ENCODE results near the gene UNC13C.

UNC13C gene

DNA sequence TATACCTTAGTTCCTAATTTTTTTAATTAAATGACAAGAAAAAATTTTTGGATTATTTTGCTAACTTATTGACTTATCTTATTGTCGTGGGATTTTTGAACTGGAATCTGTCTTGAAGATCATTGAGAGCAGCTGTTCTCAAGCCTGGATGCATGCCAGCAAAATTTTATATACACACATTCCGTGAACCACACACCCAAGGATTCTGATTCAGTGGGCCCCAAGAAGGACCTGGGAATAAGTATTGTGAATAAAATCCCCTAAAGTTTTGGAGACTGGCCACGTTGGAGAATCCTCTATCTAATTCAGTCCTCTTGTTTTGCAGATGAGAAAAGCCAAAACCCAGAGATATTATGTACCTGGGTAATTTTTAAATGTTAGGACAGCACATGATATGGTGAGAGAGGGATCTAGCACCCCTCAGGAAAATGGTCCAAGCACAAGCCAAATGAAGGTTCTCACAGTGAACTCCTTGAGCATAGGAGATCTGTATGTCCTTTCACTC is 55.2 kb downstream of the UNC13C start:
- Histone ChIP-seq H3K36me3 (ENCODE audit: control insufficient read depth in 2 of 2, insufficient read depth in 1 of 2, low read length in 2 of 2) (no peaks in the 10 kb centered on the region), H3K9me3 (ENCODE audit: control insufficient read depth, insufficient read depth, low read depth, low read length) (no peaks in the 10 kb centered on the region), H3K27ac (ENCODE audit: extremely low read depth, low read depth, low read length) (no peak overlapping the region), H3K4me1 (ENCODE audit: control insufficient read depth, insufficient read depth, low read length) (no peaks in the 10 kb centered on the region), H3K4me3 (ENCODE audit: low read depth, low read length) (no peak overlapping the region)
- CTCF ChIA-PET, result no interaction called here
- TF ChIP-seq, protein P1, sequence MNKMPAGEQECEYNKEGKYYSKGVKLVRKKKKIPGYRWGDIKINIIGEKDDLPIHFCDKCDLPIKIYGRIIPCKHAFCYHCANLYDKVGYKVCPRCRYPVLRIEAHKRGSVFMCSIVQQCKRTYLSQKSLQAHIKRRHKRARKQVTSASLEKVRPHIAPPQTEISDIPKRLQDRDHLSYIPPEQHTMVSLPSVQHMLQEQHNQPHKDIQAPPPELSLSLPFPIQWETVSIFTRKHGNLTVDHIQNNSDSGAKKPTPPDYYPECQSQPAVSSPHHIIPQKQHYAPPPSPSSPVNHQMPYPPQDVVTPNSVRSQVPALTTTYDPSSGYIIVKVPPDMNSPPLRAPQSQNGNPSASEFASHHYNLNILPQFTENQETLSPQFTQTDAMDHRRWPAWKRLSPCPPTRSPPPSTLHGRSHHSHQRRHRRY (tag by site-specific recombination; IDR thresholded peaks at IDR 0.05), result no peak
- TF ChIP-seq, protein P2, sequence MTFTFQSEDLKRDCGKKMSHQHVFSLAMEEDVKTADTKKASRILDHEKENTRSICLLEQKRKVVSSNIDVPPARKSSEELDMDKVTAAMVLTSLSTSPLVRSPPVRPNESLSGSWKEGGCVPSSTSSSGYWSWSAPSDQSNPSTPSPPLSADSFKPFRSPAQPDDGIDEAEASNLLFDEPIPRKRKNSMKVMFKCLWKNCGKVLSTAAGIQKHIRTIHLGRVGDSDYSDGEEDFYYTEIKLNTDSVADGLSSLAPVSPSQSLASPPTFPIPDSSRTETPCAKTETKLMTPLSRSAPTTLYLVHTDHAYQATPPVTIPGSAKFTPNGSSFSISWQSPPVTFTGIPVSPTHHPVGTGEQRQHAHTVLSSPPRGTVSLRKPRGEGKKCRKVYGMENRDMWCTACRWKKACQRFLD (tag by site-specific recombination; IDR thresholded peaks at IDR 0.05), result no peak
- TF ChIP-seq BCL11A (tag by site-specific recombination; IDR thresholded peaks at IDR 0.05; ENCODE audit: low read depth) (no peak), ZNF302 (tag by site-specific recombination; IDR thresholded peaks at IDR 0.05; ENCODE audit: low read depth) (no peak)
- POLR2A ChIA-PET, result no interaction called here

DNA sequence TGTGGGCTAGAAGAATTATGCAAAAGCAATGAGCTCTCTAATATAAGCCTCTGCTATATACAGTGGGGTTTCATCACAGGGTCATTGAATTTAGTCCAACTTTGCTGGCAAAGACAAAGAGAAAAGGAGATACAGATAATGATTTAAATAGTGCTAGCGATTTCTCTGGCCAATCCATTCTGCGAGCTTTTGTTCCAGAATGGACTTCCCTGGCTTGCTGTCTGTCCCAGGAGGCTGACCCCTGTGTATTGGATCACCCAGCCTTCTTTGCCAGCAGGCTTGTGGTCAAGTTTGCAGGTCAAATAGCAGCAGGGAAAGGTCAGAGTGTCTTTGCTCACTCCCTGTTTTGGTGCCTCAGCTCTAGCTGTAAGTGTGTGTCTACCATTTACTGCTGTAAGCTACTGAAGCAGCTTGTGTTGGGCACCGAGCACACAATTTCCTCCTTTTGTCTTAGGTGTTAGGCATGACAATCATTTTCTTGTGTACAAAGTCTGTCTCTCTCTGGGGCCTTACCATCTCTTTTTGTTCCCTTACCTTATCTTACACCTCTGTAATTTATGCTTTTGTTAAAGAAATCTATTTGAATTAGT is 55.7 kb downstream of the UNC13C start:
- H3K27ac ChIP-seq (ENCODE audit: extremely low read depth, low read depth, low read length), result no peak overlapping the region
- H3K4me1 ChIP-seq (ENCODE audit: control insufficient read depth, insufficient read depth, low read length), result no peaks in the 10 kb centered on the region
- H3K9me3 ChIP-seq (ENCODE audit: control insufficient read depth, insufficient read depth, low read depth, low read length), result no peaks in the 10 kb centered on the region
- ChIA-PET POLR2A (no interaction called here), CTCF (no interaction called here)
- H3K36me3 ChIP-seq (ENCODE audit: control insufficient read depth in 2 of 2, insufficient read depth in 1 of 2, low read length in 2 of 2), result no peaks in the 10 kb centered on the region
- TF ChIP-seq ZNF548 (tag by site-specific recombination; IDR thresholded peaks at IDR 0.05) (no peak), ZNF266 (tag by site-specific recombination; IDR thresholded peaks at IDR 0.05; ENCODE audit: low read depth) (no peak)
- no peak overlapping the region for H3K4me3 ChIP-seq (ENCODE audit: low read depth, low read length)

DNA sequence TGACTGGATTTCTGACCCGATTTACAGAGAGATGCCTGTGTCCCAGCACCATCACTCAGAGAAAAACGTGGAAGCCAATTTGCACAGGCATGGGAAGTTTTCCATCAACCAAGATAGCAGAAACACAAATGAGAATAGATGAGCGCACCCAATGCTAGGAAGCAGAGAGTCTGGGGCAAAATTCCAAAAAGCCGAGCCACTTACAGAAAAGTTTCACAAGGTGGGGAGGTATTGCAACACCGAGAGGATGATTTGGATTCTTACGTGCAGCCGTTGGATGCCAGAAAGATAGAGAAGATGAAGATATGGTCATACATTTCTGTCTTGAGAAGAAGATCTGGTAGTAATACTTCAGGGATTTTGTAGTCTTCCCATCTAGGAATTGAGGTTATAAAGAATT is 57.4 kb downstream of the UNC13C start:
- Histone ChIP-seq H3K4me3 (ENCODE audit: low read depth, low read length) (no peak overlapping the region), H3K4me1 (ENCODE audit: control insufficient read depth, insufficient read depth, low read length) (no peaks in the 10 kb centered on the region), H3K27ac (ENCODE audit: extremely low read depth, low read depth, low read length) (no peak overlapping the region), H3K9me3 (ENCODE audit: control insufficient read depth, insufficient read depth, low read depth, low read length) (no peaks in the 10 kb centered on the region), H3K36me3 (ENCODE audit: control insufficient read depth in 2 of 2, insufficient read depth in 1 of 2, low read length in 2 of 2) (no peaks in the 10 kb centered on the region)
- ChIA-PET POLR2A (no interaction called here), CTCF (no interaction called here)
- no peak for TF ChIP-seq GLIS1 (tag by site-specific recombination; IDR thresholded peaks at IDR 0.05)
- TF ChIP-seq ZBTB7A (tag by site-specific recombination; IDR thresholded peaks at IDR 0.05; ENCODE audit: low read depth), result no peak
- TF ChIP-seq, protein P3, sequence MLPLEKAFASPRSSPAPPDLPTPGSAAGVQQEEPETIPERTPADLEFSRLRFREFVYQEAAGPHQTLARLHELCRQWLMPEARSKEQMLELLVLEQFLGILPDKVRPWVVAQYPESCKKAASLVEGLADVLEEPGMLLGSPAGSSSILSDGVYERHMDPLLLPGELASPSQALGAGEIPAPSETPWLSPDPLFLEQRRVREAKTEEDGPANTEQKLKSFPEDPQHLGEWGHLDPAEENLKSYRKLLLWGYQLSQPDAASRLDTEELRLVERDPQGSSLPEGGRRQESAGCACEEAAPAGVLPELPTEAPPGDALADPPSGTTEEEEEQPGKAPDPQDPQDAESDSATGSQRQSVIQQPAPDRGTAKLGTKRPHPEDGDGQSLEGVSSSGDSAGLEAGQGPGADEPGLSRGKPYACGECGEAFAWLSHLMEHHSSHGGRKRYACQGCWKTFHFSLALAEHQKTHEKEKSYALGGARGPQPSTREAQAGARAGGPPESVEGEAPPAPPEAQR (tag by site-specific recombination; IDR thresholded peaks at IDR 0.05), result no peak

DNA sequence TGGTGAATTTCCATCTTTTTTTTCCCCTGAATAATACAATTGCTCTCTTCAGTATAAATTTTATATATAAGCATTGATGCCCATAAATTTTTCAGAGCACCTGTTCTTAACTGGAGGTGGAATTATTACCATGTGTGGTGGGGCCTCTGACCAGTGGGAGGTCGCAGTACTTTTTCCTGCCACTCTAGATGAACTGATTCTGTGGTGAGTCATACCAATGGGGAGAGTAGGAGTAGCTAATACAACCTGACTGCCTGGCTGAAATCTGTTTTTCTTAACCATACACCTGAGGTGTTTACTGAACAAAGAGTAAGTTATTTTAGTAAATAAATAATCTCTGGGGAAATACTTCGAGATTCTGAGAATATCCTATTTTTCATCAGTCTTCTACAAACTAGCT is 67.2 kb downstream of the UNC13C start:
- POLR2A ChIA-PET, result no interaction called here
- Histone ChIP-seq H3K4me3 (ENCODE audit: low read depth, low read length) (no peak overlapping the region), H3K36me3 (ENCODE audit: control insufficient read depth in 2 of 2, insufficient read depth in 1 of 2, low read length in 2 of 2) (no peaks in the 10 kb centered on the region), H3K4me1 (ENCODE audit: control insufficient read depth, insufficient read depth, low read length) (no peaks in the 10 kb centered on the region), H3K9me3 (ENCODE audit: control insufficient read depth, insufficient read depth, low read depth, low read length) (no peaks in the 10 kb centered on the region), H3K27ac (ENCODE audit: extremely low read depth, low read depth, low read length) (no peak overlapping the region)
- TF ChIP-seq ZNF223 (tag by site-specific recombination; IDR thresholded peaks at IDR 0.05), result no peak
- no peak for TF ChIP-seq REPIN1 (tag by site-specific recombination; IDR thresholded peaks at IDR 0.05; ENCODE audit: low read depth)
- no peak for TF ChIP-seq ZNF629 (tag by site-specific recombination; IDR thresholded peaks at IDR 0.05)
- TF ChIP-seq, protein P4, sequence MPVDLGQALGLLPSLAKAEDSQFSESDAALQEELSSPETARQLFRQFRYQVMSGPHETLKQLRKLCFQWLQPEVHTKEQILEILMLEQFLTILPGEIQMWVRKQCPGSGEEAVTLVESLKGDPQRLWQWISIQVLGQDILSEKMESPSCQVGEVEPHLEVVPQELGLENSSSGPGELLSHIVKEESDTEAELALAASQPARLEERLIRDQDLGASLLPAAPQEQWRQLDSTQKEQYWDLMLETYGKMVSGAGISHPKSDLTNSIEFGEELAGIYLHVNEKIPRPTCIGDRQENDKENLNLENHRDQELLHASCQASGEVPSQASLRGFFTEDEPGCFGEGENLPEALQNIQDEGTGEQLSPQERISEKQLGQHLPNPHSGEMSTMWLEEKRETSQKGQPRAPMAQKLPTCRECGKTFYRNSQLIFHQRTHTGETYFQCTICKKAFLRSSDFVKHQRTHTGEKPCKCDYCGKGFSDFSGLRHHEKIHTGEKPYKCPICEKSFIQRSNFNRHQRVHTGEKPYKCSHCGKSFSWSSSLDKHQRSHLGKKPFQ (tag by site-specific recombination; IDR thresholded peaks at IDR 0.05), result no peak
- TF ChIP-seq, protein P5, sequence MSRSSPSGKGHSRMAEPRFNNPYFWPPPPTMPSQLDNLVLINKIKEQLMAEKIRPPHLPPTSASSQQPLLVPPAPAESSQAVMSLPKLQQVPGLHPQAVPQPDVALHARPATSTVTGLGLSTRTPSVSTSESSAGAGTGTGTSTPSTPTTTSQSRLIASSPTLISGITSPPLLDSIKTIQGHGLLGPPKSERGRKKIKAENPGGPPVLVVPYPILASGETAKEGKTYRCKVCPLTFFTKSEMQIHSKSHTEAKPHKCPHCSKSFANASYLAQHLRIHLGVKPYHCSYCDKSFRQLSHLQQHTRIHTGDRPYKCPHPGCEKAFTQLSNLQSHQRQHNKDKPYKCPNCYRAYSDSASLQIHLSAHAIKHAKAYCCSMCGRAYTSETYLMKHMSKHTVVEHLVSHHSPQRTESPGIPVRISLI (tag by site-specific recombination; IDR thresholded peaks at IDR 0.05), result no peak
- no peak for TF ChIP-seq ZNF394 (tag by site-specific recombination; IDR thresholded peaks at IDR 0.05; ENCODE audit: borderline replicate concordance)
- CTCF ChIA-PET, result interaction anchor here (1.1 kb wide), 1 partner anchor 20 kb away, joined by 3 read pairs; no protein-coding TSS in a partner anchor

Measured in HEK293 (cell line).